Gastroesophageal sphincter (tissue), 3 donors: ENCODE data around the gene ANKH.

Experiments
- POLR2A ChIP-seq, 2 donors: fragments of 450-650 bp; IDR thresholded peaks; one replicate each; pipeline ENCODE4 v1.6.1; 2017; ENCODE audit warnings: antibody characterized with exemption in 2 of 2, mild to moderate bottlenecking in 2 of 2, moderate library complexity in 1 of 2
- TF ChIP-seq, protein P1 (sequence below), 4 experiments: fragments of 200-600 bp in 2 of 4; fragments of 450-650 bp in 2 of 4; sonication (generic) in 1 of 4; IDR thresholded peaks; one replicate each; pipeline ENCODE4 v1.5.1; 2017 to 2019; ENCODE audit warnings: antibody characterized with exemption in 4 of 4, mild to moderate bottlenecking in 2 of 4, moderate library complexity in 2 of 4

DNA sequence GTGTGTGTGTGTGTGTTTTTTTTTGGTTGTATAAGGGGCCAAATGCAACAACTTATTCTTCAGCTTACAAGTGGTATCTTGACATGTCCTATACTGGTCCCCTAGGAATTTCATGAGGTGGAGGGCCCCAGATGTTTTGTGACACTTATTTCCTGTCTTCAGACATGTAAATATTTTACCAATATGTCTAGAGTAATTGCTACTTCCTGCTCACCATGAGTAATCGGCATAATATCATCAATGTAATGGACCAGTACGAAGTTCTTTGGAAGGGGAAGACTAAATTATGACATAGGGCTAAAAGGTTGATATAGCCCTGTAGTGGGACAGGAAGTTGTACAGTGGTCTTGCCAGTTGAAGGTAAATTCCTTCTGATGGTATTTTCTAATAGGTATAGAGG, 210.7 kb downstream of the ANKH start:
- TF ChIP-seq, protein P1, sequence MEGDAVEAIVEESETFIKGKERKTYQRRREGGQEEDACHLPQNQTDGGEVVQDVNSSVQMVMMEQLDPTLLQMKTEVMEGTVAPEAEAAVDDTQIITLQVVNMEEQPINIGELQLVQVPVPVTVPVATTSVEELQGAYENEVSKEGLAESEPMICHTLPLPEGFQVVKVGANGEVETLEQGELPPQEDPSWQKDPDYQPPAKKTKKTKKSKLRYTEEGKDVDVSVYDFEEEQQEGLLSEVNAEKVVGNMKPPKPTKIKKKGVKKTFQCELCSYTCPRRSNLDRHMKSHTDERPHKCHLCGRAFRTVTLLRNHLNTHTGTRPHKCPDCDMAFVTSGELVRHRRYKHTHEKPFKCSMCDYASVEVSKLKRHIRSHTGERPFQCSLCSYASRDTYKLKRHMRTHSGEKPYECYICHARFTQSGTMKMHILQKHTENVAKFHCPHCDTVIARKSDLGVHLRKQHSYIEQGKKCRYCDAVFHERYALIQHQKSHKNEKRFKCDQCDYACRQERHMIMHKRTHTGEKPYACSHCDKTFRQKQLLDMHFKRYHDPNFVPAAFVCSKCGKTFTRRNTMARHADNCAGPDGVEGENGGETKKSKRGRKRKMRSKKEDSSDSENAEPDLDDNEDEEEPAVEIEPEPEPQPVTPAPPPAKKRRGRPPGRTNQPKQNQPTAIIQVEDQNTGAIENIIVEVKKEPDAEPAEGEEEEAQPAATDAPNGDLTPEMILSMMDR (IDR thresholded peaks at IDR 0.05) = no peak
- TF ChIP-seq POLR2A (IDR thresholded peaks at IDR 0.05) = no peak
